ENCODE measurements around the gene AP4B1.
A peak's percentile ranks its signal among the peaks of the same experiment; 100 is the strongest.
"Not testable (repeated sequence)": the region's sequence is repeated elsewhere in the genome, so short reads cannot be mapped to it uniquely, and the experiment has no call there.

Gene AP4B1

DNA sequence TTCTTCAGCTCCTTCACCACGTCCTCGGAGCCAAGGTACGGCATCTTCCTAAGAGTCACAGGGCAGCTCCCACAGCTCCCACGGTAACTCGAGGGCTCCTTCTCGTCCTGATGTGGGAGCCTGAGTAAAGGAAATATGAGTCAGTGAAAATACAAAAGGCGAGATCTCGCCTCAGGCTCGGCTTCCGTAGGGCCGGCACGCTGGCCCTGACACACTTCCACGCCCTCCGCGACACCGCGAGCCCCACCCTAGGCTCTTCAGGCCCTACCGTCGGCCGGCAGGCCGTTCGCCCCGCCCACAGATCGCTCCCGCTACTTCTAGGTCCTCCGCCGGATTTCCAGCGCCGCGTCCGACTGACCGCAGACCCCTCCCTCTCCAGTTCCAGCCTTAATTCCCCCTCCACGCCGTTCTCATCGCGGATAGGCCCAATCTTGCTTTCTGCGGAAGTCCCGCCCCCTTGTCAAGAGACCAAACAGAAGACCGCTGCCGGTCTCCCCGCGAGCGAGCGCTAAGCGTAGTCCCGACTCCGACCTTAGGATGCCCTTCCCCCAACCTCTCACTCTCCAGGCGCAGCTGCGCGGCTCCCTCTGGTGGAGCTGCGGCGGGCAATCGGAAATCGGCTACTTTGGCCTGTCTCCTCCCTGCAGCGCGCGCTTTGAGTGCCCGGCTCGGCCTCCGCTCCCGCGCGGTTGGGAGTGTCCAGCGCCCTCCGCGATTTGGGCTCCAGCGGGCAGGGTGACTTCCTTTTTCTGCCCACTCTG is at the start of gene AP4B1, which contains the start of gene DCLRE1B:
Gene AP4B1, minus strand, starts transcription at position 126 of the 761 bp plus-strand sequence. Its CDS starts 82 bp downstream, at position 44.
Gene DCLRE1B, plus strand, starts transcription at position 653 of the 761 bp plus-strand sequence. CDS start 261 bp downstream, outside the sequence.
- DNase-seq = peak; percentile 96 to 99

DNA sequence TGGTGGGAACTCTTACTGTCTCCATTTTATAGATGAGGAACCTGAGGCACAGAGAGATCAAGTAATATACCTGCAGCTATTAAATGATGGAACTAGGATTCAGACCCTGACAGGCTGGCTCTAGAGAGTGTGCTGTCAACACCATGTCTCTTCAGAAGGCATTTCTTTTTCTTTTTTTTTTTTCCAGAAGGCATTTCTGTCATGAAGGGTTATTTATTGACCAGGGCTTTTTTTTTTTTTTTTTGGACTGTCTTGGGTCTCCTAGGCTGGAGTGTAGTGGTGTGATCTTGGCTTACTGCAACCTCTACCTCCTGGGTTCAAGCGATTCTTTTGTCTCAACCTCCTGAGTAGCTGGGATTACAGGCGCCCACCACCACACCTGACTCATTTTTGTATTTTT is 47.1 kb upstream of the AP4B1 start:
- DNase-seq = no peak

DNA sequence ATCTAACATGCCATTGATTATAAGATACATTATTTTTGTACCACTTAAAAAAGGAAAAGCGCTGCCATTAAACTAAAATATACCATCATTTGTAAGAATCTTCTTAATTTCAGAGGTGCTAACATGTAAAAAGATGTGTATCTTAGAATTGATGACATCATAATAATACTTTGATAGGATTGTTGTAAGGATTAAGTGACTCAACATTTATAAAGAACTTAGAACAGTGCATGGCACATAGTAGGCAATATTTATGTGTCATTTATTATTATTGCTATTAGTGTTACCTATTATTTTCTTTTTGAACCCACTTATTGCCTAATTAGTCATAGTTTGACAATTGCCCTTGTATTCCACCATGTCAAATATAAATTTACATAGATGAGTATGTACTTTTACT is 46.3 kb upstream of the AP4B1 start:
- no peak for DNase-seq

DNA sequence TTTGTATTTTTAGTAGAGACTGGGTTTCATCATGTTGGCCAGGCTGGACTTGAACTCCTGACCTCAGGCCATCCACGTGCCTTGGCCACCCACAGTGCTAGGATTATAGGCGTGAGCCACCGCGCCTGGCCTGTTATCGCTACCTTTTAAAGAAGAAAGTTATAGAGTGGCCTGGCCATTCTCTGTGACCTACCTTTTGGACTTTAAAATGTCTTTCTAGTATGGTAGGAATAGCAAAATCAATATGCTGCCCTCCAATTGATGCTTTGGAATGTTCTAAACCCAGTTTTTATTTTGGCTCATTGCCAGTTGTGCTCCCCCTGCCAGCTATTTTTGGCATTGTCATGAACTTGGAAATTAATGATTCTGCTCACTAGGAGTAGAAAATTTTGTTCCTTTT is 44.4 kb upstream of the AP4B1 start:
- DNase-seq = no peak

DNA sequence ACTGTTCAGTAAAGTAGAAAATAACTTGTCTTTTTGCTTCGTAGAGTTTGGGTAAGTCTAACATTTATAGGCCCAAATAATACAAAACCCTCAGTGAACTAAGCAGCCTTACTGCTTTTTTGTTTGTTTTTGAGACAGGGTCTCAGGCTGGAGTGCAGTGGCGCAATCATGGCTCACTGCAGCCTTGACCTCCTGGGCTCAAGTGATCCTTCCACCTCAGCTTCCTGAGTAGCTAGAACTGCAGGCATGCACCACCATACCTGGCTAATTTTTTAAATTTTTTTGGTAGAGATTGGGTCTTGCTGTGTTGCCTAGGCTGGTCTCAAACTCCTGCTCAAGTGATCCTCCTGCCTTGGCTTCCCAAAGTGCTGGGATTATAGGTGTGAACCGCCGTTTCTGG is 43.6 kb upstream of the AP4B1 start:
- not testable (repeated sequence) for DNase-seq

DNA sequence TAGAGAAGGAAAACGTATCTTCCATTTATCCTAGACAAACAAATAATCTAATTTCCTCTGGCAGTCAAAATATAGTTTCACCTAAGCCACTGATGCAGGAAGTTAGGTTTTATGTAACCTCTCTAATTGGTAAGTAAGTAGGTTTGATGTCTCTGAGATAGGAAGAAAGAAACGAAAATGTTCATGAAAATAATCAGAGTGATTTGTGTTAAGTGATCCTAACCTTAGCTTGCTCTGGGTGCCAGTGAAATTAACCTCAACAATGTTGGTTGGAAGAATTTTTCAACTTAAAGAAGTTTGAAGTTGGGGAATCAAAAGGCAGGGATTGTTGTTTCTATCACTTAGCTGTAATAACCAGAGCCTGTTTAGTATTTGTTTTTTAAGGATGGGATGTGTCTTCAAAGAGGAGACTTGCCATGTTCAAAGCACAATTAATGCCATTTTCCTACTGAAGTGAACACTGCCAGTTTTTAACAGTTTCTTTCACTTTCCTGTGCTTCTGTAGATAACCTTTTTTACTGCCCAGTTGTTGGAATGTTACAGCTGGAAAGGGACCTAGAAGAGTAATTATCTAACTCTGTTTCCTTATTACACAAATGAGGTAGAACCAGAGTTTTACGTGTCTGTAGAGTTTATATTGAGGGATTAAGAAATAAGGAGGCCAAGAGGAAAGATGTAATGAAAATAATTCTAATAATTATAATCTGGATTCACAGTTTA is 42.9 kb upstream of the AP4B1 start:
- DNase-seq = no peak

DNA sequence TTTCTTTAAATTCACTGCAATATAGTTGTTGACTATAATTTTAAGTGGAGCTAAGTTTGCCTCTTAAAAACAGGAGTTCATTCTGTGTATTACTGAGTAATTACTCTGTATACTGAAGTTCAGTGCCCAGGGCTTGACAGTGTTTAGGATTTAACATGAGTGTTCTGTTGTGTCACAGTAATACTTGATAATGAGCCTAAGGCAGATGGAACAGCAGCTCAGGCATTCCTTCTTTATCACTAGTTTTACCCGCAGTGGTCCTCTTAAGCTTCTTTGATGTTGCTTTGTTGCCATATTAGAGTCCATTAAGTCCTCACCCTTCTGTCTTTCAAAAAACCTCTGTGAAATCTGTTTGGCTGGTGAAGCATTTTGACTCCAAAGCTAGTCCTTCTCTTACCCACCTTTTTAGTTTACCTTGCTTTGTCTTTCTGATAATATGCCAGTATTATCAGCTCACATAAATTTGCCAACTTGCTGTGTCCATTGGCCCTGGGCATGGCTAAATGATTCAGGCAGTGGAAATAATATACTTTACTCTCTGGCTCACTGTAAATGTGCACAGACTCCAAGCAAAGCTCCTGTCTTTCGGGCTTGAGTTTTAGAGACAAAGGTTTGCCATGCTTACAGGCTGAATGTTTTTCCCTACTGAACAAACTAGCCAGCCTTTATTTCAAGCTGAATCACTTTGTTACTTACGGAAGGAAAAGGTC is 42.2 kb upstream of the AP4B1 start:
- no peak for DNase-seq

DNA sequence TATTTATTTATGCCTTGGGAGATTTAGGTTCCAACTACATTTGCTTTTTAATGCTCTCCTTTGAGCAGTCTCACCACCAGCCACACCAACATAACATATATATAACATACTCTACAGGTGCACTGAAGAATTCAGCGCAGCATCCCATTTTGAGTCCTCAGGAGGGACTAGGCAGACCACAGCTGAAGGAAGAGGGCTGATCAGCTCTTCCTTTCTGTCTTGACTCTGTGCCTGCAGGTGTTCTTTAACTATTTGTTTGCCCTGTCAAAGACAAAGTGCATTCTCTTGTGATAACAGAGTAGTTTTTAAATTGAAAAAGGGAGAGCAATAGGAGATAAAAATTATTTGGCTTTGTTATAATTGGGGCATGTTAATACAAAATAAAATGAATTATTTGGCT is 41.5 kb upstream of the AP4B1 start:
- no peak for DNase-seq

DNA sequence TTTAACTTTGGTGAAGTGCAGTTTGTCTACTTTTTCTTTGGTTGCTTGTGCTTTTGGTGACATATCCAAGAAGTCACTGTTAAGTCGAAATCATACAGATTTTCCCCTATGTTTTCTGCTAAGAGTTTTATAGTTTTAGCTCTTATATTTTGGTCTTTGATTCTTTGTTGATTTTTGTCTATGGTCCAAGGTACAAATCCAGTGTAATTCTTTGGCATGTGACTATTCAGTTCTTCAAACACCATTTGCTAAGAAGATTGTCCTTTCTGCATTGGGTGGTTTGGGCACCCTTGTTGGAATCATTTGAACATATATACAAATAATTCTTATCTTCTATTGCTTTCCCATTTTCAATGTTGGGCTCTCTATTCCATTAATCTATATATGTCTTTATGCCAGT is 40.7 kb upstream of the AP4B1 start:
- DNase-seq = no peak

DNA sequence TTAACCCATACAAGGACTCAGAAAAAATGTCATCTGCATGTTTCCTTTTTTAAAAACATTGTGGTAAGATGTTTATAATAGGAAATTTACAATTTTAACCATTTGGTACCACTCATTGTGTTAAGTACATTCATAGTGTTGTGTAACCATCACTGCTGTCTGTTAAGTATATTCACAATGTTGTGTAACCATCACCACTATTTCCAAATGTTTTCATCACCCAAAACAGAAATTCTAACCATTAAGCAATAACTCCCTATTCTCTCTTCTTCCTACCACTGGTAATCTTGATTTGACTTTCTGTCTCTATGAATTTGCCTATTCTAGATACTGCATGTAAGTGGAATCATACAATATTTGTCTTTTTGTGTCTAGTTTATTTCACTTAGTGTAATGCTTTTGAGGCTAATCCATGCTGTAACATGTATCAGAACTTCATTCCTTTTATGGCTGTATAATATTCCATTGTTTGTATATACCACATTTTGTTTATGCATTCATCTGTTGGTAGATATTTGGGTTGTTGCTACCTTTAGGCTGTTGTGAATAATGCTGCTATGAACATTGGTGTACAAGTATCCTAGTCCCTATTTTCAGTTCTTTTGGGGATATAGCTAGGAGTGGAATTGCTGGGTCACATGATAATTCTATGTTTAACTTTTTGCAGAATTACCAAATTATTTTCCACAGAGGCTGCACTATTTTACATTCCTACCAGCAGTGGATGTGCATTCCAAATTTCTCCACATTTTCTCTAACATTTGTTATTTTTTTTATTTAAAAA is 38.6 kb upstream of the AP4B1 start:
- no peak for DNase-seq

DNA sequence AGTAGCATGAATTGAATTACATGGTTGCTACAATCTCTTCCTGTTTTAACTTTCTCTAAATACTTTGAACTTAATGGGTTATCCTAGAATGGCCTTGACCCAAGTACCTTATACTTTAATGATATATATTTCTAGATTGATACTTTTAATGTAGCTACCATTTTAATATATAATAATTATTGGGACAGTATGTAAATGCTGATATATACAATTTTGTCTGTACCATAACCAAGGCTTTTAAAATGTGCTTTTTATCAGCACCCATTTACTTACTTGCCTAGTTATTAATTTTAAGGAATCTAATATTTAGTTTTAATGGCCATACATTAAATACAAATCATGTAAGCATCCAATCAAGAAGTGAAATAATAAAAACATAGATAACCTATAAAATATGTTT is 37.9 kb upstream of the AP4B1 start:
- no peak for DNase-seq

DNA sequence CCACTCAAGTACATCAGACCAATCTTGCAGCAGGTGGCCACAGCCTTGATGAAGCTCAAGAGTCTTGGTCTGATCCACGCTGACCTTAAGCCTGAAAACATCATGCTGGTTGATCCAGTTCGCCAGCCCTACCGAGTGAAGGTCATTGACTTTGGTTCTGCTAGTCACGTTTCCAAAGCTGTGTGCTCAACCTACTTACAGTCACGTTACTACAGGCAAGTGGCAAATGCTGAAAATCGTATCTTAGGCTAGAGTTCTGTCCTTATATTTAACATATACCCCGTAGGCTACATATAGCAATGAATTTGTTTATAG is 36.6 kb upstream of the AP4B1 start:
- no peak for DNase-seq

DNA sequence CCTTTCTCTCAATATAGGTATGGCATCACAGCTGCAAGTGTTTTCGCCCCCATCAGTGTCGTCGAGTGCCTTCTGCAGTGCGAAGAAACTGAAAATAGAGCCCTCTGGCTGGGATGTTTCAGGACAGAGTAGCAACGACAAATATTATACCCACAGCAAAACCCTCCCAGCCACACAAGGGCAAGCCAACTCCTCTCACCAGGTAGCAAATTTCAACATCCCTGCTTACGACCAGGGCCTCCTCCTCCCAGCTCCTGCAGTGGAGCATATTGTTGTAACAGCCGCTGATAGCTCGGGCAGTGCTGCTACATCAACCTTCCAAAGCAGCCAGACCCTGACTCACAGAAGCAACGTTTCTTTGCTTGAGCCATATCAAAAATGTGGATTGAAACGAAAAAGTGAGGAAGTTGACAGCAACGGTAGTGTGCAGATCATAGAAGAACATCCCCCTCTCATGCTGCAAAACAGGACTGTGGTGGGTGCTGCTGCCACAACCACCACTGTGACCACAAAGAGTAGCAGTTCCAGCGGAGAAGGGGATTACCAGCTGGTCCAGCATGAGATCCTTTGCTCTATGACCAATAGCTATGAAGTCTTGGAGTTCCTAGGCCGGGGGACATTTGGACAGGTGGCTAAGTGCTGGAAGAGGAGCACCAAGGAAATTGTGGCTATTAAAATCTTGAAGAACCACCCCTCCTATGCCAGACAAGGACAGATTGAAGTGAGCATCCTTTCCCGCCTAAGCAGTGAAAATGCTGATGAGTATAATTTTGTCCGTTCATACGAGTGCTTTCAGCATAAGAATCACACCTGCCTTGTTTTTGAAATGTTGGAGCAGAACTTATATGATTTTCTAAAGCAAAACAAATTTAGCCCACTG is 36.0 kb upstream of the AP4B1 start:
- DNase-seq = peak; percentile 29 to 46

DNA sequence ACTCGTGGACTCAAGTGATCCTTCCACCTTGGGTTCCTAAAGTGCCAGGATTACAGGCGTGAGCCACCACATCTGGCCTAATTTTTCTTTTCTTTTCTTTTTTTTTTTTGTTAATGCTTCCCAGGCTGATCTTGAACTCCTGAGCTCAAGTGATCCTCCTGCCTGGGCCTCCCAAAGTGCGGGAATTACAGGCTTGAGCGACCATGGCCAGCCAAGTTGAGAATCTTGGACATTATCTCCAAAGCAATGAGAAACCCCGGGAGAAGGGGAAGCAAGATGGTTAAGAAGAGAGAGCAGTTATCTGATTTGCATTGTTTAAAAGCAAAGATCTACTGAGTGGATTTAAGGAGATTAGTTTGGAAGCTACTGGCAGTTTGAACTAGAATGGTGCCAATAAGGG is 33.6 kb upstream of the AP4B1 start:
- no peak for DNase-seq

DNA sequence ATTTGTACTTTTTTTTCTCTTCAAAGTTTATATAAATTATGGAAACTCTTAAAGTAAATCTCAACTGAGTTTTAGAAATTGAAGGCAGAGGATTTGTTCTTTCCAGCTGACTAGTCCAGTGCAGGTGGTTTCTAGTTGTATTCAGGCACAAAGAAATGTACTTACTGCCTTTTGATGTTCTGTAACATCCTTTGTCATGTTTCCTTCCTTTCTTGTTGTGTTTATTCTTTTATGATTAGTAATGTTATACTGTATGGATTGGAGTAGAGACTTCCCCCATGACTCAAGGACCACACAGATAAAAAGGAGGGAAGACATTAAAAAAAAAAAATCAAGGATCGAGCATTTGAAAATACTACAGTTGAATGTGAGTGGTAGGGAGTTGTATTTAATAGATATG is 32.5 kb upstream of the AP4B1 start:
- no peak for DNase-seq

DNA sequence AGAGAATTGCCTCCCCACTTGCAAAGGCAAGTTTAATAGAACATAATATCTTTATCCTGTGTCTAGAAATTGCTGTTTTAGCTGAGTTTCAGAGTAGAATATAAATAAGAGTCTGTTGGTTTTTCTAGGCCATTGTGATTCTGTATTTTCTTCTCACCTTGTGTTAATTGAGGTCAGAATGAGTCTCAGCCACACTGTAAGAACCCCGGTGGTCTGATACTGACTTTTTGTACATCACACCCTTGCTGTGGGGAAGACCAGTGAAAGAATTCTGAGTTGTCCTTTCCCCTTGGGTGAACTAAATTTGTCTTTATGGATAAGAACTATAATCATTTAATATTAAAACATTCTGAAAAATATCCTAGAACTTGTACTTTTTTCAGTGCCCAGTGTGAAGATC is 31.4 kb upstream of the AP4B1 start:
- no peak for DNase-seq

DNA sequence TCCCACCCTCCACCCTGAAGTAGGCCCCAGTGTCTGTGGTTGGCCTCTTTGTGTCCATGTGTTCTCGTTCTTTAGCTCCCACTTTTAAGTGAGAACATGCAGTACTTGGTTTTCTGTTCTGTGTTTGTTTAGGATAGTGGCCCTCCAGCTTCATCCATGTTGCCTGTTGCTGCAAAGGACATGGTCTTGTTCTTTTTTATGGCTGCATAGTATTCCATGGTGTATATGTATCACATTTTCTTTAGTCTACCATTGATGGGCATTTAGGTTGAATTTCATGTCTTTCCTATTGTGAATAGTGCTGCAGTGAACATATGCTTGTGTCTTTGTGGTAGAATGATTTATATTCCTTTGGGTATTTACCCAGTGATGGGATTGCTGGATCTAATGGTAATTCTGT is 30.6 kb upstream of the AP4B1 start:
- DNase-seq = no peak

DNA sequence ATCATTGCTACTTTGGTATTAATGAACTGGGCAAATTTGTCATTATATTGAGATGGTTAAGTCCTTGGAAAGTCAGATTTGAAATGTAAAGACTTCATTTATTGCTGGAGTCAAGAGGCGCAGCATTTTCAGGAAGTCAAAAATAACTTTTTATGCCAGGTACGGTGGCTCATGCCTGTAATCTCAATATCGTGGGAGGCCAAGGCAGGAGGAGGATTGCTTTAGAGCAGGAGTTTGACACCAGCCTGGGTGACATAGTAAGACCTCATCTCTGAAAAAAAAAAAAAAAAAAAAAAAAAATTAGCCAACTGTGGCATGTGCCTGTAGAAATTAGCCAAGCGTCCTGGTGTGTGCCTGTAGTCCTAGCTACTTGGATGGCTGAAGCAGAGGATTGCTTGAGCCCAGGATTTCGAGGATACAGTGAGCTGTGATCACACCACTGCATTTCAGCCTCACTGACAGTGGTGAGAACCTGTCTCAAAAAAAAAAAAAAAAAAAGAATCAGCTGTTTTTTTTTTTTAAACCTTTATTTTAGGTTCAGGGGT is 30.0 kb upstream of the AP4B1 start:
- no peak for DNase-seq

DNA sequence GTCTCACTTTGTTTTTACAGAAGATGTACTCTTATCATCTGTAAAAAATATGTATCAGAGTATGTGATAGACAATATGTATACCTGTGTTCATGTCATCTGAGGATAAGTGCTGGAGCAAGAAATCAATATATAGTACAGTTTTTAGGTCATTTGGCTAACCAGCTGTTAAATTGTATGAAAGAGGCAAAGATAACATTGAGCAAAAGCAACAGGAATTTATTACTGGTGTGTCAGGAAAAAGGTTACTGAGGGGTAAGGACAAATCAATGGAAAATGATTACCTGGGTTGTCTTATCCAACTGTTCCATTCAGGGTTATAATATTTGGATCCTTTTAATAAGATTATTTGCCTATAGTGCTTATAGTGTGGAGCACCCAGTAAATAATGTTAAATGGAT is 29.4 kb upstream of the AP4B1 start:
- no peak for DNase-seq

DNA sequence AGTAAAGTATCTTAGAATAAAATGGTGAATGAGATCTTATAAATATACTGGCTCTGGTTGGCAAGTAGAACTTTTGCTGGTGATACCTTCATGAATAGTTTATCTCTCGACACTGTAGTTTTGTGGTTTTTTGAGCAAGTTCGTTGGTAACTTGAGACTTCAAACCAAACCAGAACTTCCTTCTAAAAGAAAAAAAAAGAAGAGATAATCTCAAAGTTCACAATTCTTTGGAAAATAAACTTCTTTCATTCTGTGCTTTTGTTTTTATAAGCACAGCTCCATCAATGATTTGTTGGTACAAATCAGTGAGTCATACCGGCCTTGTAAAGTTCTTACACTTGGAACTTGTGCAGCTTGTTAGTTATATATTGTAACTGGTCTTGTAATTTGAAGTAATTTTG is 26.9 kb upstream of the AP4B1 start:
- no peak for DNase-seq

DNA sequence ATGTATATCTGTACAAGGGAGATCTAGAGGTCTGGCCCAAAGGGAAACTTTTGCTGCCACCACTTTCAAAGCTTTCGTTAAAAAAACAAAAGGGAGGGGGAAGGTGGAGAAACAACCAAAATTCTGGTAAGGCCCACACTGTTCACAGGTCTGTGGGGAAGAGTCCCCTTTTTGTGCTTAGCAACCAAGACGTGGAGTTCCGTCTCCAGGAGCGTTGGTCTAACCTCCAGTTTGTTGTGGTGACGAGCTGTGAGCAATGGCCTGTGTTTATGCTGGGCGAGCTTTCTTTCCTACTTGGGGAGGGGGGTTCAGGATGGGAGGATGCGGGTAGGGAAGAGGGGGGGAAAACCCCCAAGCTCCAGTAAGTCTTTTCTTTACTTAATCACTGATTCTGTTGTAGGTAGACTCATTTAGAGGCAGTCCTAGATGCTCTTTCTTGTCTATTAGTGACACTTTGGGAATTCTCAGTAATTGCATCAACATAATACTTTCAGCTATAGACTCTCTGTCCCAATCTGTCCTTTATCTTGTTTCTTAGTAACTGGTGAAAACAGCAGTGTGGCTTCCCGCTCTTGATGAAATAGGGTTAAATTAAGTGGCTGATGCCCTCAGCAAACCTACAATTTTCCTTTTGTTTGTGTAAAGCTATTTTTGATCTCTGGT is 26.0 kb upstream of the AP4B1 start:
- DNase-seq = peak; percentile 58 to 68

Measured in stimulated activated CD4-positive, alpha-beta T cell treated with anti-CD3 and anti-CD28 coated beads, Interleukin-2, amount 100 ng/mL, for 24 hours (primary cell).